NCI-H2196 (cell line): Measurements from ENCODE around the gene POLR1A.

Experiments
- DNase-seq: peaks from one replicate; lab custom pipeline; 2025; ENCODE audit not compliant: unreplicated experiment; lab: John Stamatoyannopoulos, UW

The POLR1A gene

GRCh38 chr2:86023366-86023712 lies 82.3 kb downstream of the POLR1A start:
- no peak for DNase-seq

- no peak for DNase-seq
Observed at GRCh38 chr2:86022661-86023365, 82.9 kb downstream of the POLR1A start.

- DNase-seq: no peak
Observed at GRCh38 chr2:86021396-86022378, 84.0 kb downstream of the POLR1A start.

GRCh38 chr2:86020984-86021383 lies 84.7 kb downstream of the POLR1A start:
- DNase-seq: no peak

GRCh38 chr2:86019121-86019520 lies 86.6 kb downstream of the POLR1A start:
- DNase-seq: no peak

- no peak for DNase-seq
Observed at GRCh38 chr2:86017901-86018896, 87.5 kb downstream of the POLR1A start.

GRCh38 chr2:86016581-86016980 lies 89.1 kb downstream of the POLR1A start:
- no peak for DNase-seq

- DNase-seq: no peak
Observed at GRCh38 chr2:86015699-86016098, 90.0 kb downstream of the POLR1A start.

- DNase-seq: no peak
Observed at GRCh38 chr2:86015006-86015405, 90.7 kb downstream of the POLR1A start.

- DNase-seq: no peak
Observed at GRCh38 chr2:86014493-86014892, 91.2 kb downstream of the POLR1A start.

- DNase-seq: no peak
Observed at GRCh38 chr2:86012007-86012712, 93.5 kb downstream of the POLR1A start.

GRCh38 chr2:86011449-86011941 lies 94.2 kb downstream of the POLR1A start:
- DNase-seq: no peak

GRCh38 chr2:86010083-86010482 lies 95.6 kb downstream of the POLR1A start:
- no peak for DNase-seq

- no peak for DNase-seq
Observed at GRCh38 chr2:86006524-86006923, 99.2 kb downstream of the POLR1A start.

GRCh38 chr2:86003967-86004366 lies 101.7 kb downstream of the POLR1A start:
- no peak for DNase-seq

GRCh38 chr2:86003104-86003503 lies 102.6 kb downstream of the POLR1A start:
- no peak for DNase-seq

GRCh38 chr2:86002375-86002774 lies 103.3 kb downstream of the POLR1A start:
- no peak for DNase-seq

- DNase-seq: no peak
Observed at GRCh38 chr2:86001326-86001725, 104.4 kb downstream of the POLR1A start.

- DNase-seq: no peak
Observed at GRCh38 chr2:86000938-86001312, 104.8 kb downstream of the POLR1A start.
